Ovary (tissue), 3 donors: ENCODE measurements around the gene SMPDL3B.

Experiments used
- CTCF ChIP-seq, 3 donors: fragments of 450-650 bp in 2 of 3; fragments of 200-600 bp in 1 of 3; IDR thresholded peaks; one replicate each; pipeline versions ENCODE4 v1.5.1 to v1.8.0; 2016 to 2022; ENCODE audit warnings: antibody characterized with exemption in 3 of 3, mild to moderate bottlenecking in 1 of 3
- EP300 ChIP-seq: sonication (generic); formaldehyde crosslinking; IDR thresholded peaks from one replicate; pipeline ENCODE4 v1.6.1; 2017; ENCODE audit warnings: antibody characterized with exemption
- POLR2A ChIP-seq: fragments of 450-650 bp; IDR thresholded peaks from one replicate; pipeline ENCODE4 v1.6.1; 2017; ENCODE audit warnings: antibody characterized with exemption, mild to moderate bottlenecking, moderate library complexity
- donor health status: DM: no; HTN: no; CAD: no.

DNA sequence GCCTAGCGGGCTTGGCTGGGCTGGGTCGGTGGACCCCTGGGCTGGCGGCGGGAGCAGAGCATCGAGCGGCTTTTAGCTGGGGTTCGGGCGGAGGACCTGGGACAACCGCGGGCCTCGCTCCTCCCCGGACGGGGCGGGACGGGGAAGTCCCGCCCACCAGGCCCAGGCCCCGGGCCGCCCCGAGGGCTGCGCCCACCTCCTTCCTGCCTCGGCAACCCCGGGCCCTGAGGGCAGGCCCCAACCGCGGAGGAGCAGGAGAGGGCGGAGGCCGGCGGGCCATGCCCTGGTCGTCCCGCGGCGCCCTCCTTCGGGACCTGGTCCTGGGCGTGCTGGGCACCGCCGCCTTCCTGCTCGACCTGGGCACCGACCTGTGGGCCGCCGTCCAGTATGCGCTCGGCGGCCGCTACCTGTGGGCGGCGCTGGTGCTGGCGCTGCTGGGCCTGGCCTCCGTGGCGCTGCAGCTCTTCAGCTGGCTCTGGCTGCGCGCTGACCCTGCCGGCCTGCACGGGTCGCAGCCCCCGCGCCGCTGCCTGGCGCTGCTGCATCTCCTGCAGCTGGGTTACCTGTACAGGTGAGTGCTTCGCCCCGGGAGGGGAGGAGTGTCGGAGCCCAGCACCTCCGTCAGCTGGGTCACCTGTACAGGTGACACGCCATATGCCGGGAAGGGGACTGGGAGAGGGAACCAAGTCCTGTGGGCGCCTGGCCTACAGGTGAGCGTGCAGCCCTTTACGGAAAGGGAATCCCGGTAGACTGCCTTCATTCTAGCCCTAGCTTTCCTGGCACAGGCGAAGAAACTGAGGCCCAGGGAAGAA lies 25.2 kb downstream of the SMPDL3B start, which contains the start of gene XKR8:
- TF ChIP-seq CTCF (IDR thresholded peaks at IDR 0.05) (peak; percentile 21 to 49 (median 45)), POLR2A (no peak), EP300 (no peak)
